GM13977 (cell line): ENCODE measurements around the gene CDC27.

Experiments used
- DNase-seq: peaks from one replicate; pipeline ENCODE4 v3.0.0; 2012; ENCODE audit warnings: low spot score
- in situ Hi-C: fragments of 300-500 bp; cut with MboI; formaldehyde crosslinking; loops from one replicate; pipeline ENCODE4 v1.12.0; 2022; ENCODE audit warnings: low sequenced_read_pairs, low pct_unique_long_range_greater_than_20kb, mixed read lengths, inconsistent platforms; ENCODE audit not compliant: unreplicated experiment
- TF ChIP-seq, protein P1 (sequence below): IDR thresholded peaks from 2 replicates; pipeline ENCODE4 v1.5.1; 2012; ENCODE audit warnings: mild to moderate bottlenecking, control low read depth; ENCODE audit not compliant: insufficient read depth; ENCODE audit errors: extremely low read depth, missing control alignments

The CDC27 gene

GRCh38 chr17:47205419-47205963 lies 16.4 kb upstream of the CDC27 start:
- in situ Hi-C loops: no loop called here
- peak; percentile 45 for DNase-seq
- TF ChIP-seq, protein P1, sequence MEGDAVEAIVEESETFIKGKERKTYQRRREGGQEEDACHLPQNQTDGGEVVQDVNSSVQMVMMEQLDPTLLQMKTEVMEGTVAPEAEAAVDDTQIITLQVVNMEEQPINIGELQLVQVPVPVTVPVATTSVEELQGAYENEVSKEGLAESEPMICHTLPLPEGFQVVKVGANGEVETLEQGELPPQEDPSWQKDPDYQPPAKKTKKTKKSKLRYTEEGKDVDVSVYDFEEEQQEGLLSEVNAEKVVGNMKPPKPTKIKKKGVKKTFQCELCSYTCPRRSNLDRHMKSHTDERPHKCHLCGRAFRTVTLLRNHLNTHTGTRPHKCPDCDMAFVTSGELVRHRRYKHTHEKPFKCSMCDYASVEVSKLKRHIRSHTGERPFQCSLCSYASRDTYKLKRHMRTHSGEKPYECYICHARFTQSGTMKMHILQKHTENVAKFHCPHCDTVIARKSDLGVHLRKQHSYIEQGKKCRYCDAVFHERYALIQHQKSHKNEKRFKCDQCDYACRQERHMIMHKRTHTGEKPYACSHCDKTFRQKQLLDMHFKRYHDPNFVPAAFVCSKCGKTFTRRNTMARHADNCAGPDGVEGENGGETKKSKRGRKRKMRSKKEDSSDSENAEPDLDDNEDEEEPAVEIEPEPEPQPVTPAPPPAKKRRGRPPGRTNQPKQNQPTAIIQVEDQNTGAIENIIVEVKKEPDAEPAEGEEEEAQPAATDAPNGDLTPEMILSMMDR: no peak

DNA sequence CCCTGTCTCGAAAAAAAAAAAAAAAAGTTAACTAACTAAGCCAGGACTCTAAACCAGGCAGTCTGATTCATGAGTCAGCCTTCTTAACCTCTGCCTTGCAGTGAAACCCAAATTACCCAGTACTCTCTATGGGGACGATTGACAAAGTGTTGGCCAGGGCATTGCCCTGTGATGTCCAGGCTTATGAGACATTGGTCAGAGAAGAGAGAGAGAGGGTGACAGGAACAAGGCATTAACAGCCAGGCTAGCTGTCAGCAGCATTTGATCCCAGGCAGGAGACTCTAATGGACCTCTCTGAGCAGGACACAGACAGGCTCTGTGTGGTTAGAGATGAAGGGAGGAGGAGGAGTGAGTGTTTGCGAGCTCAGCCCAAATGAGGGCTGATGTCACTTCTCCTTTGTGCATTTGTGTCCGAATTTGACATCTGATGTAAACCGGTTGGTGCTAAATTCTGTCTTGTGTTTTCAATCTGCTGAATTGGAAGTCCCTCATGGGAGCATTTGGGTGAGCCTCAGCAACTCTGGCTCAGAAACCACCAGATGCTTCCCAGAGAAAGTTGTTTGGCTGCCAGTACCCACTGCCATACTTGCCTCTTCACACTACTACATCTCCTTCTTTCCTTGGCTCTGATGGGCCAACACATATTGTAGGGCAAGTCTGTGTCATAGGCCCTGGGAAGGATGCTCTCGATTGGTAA lies 15.8 kb upstream of the CDC27 start:
- in situ Hi-C loops: no loop called here
- peak; percentile 52 for DNase-seq
- TF ChIP-seq, protein P1: no peak

- TF ChIP-seq, protein P1: no peak
- in situ Hi-C loops: no loop called here
- no peak for DNase-seq
Measured at GRCh38 chr17:47203984-47204721, 15.1 kb upstream of the CDC27 start.

GRCh38 chr17:47201166-47201565 lies 12.1 kb upstream of the CDC27 start:
- TF ChIP-seq, protein P1: no peak
- DNase-seq: no peak
- in situ Hi-C loops: no loop called here

GRCh38 chr17:47200325-47200664 lies 11.2 kb upstream of the CDC27 start:
- TF ChIP-seq, protein P1: no peak
- no peak for DNase-seq
- in situ Hi-C loops: no loop called here

DNA sequence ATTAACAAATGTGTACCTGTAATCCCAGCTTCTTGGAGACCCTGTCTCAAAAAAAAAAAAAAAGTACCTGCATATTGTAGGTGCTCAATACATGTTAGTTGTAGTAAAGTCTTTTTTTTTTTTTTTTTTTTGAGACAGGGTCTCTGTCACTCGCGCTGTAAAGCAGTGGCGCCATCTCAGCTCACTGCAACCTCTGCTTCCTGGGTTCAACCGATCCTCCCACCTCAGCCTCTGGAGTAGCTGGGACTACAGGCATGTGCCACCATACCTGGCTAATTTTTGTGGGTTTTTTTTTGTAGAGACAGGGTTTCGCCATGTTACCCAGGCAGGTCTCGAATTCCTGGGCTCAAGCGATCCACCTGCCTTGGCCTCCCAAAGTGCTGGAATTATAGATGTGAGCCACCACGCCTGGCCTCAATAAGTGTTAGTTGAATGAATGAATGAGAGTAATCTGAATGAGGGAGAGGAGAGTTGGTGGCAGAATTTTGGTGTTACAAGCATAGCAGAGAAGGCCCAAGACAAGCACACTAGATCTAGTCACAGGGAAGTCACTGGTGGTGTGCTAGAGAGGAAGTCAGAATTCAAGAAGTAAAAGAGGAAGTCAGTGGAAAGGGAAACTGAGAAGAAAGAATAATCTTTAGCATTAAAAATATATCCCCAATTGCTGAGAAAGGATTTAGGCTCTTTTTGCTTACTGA lies 10.7 kb upstream of the CDC27 start:
- no peak for DNase-seq
- TF ChIP-seq, protein P1: no peak

More for the DNA sequence above, 10.7 kb upstream of the CDC27 start:
- in situ Hi-C loops: no loop called here
